ENCODE measurements around the gene SGMS1. TPM values are rescaled to one million over a fixed set of nuclear protein-coding genes. Genes with fewer than 3 reads are reported as not detected.
"Not testable (repeated sequence)": the region's sequence is repeated elsewhere in the genome, so short reads cannot be mapped to it uniquely, and the experiment has no call there.

The SGMS1 gene
- total and polyA plus RNA-seq, 2 experiments from 2014 or later = 15.0 to 34.7 TPM

- H3K79me2 ChIP-seq (replicated peaks; ENCODE audit: insufficient read depth) = peaks cover 14% of the 10 kb centered on the region
- ATAC-seq; H3K27me3 Mint-ChIP-seq (ENCODE audit: insufficient read depth, low read depth, poor library complexity); H3K27me3 ChIP-seq (ENCODE audit: insufficient read depth); H3K4me2 ChIP-seq; H3K27ac ChIP-seq (ENCODE audit: low read depth); H3F3A ChIP-seq (replicated peaks; ENCODE audit: low read depth); H3K36me3 ChIP-seq (ENCODE audit: insufficient read depth); H2AFZ ChIP-seq; H3K4me1 Mint-ChIP-seq; H3K4me3 Mint-ChIP-seq; H3K4me1 ChIP-seq (ENCODE audit: insufficient read depth); H4K20me1 ChIP-seq (replicated peaks; ENCODE audit: insufficient read depth); H3K4me3 ChIP-seq; DNase-seq (ENCODE audit: low spot score); H3K9me2 ChIP-seq (ENCODE audit: insufficient read depth): not testable (repeated sequence)
- peaks cover 35% of the 10 kb centered on the region for H3K36me3 Mint-ChIP-seq (ENCODE audit: low read depth)
- H3K27ac Mint-ChIP-seq = peak overlapping the region; percentile 75; the same call in 1 of the 2 replicates
- peaks cover 28% of the 10 kb centered on the region for H3K9me3 Mint-ChIP-seq
Observed at GRCh38 chr10:50355693-50356480, 267.9 kb downstream of the SGMS1 start.

DNA sequence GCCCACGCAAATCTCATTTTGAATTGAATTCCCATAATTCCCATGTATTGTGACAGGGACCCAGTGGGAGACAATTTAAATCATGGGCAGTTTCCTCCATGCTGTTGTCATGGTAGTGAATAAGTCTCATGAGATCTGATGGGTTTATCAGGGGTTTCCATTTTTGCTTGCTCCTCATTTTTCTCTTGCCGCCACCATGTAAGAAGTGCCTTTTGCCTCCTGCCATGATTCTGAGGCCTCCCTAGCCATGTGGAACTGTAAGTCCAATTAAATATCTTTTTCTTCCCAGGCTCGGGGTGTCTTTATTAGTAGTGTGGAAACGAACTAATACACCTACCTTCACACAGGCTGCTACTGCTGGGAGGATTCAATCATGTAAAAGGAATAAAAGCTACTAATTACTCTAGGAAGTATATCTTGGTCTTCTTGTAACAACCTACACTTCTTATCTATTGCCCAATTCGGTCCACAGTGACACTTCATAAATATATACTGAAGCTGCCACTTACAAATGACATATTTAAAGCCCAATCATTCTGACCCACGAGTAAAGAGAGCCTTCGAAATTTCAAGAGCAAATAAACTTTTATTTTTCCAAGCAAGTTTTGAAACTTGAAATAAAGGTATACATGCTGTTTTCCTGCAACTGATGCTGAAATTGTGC lies 272.1 kb downstream of the SGMS1 start:
- Histone ChIP-seq H2AFZ (no peak overlapping the region), H3K4me3 (no peak overlapping the region), H3F3A (replicated peaks; ENCODE audit: low read depth) (no peaks in the 10 kb centered on the region), H4K20me1 (replicated peaks; ENCODE audit: insufficient read depth) (no peaks in the 10 kb centered on the region), H3K79me2 (replicated peaks; ENCODE audit: insufficient read depth) (peaks cover 14% of the 10 kb centered on the region), H3K4me2 (no peak overlapping the region), H3K9me2 (ENCODE audit: insufficient read depth) (peaks cover 12% of the 10 kb centered on the region; the same call in 1 of the 2 replicates), H3K27ac (ENCODE audit: low read depth) (no peak overlapping the region), H3K36me3 (ENCODE audit: insufficient read depth) (peaks cover 5% of the 10 kb centered on the region), H3K4me1 (ENCODE audit: insufficient read depth) (no peaks in the 10 kb centered on the region), H3K27me3 (ENCODE audit: insufficient read depth) (no peaks in the 10 kb centered on the region)
- ATAC-seq = no peak
- Mint-ChIP-seq H3K9me3 (peaks cover 46% of the 10 kb centered on the region), H3K36me3 (ENCODE audit: low read depth) (peaks cover 51% of the 10 kb centered on the region), H3K27ac (no peak overlapping the region), H3K27me3 (ENCODE audit: insufficient read depth, low read depth, poor library complexity) (peaks cover 2% of the 10 kb centered on the region), H3K4me3 (no peak overlapping the region), H3K4me1 (no peaks in the 10 kb centered on the region; the same call in 2 of the 3 replicates)
- DNase-seq (ENCODE audit: low spot score) = no peak
- no peak for TF ChIP-seq POLR2AphosphoS5 (IDR thresholded peaks at IDR 0.05; ENCODE audit: low read depth)
- TF ChIP-seq STAT1 (IDR thresholded peaks at IDR 0.05; ENCODE audit: unreplicated experiment) = no peak
- no peak for TF ChIP-seq ZNF114 (CRISPR knock-in tag; IDR thresholded peaks at IDR 0.05)
- TF ChIP-seq, protein P1, sequence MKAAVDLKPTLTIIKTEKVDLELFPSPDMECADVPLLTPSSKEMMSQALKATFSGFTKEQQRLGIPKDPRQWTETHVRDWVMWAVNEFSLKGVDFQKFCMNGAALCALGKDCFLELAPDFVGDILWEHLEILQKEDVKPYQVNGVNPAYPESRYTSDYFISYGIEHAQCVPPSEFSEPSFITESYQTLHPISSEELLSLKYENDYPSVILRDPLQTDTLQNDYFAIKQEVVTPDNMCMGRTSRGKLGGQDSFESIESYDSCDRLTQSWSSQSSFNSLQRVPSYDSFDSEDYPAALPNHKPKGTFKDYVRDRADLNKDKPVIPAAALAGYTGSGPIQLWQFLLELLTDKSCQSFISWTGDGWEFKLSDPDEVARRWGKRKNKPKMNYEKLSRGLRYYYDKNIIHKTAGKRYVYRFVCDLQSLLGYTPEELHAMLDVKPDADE (IDR thresholded peaks at IDR 0.05) = no peak
- no peak for TF ChIP-seq NANOG (IDR thresholded peaks at IDR 0.05; ENCODE audit: borderline replicate concordance)
- TF ChIP-seq CREB1 (CRISPR knock-in tag; IDR thresholded peaks at IDR 0.05; ENCODE audit: low read depth) = no peak
- no peak for TF ChIP-seq JUNB (IDR thresholded peaks at IDR 0.05; ENCODE audit: unreplicated experiment)
- TF ChIP-seq ZNF331 (CRISPR knock-in tag; IDR thresholded peaks at IDR 0.05; ENCODE audit: low read depth) = no peak
- no peak for TF ChIP-seq CTCF (conservative IDR thresholded peaks at IDR 0.05; ENCODE audit: low read depth in 2 of 2)
